Endometrial microvascular endothelial cells (primary cell): ENCODE measurements around the gene CHMP6. TPM values are rescaled to one million over a fixed set of nuclear protein-coding genes. Genes with fewer than 3 reads are reported as not detected.

Experiments
- in situ Hi-C: cut with HindIII; loops from 2 replicates; pipeline ENCODE4 v1.10.0; 2017; ENCODE audit warnings: low sequenced_read_pairs, low pct_unique_long_range_greater_than_20kb; ENCODE audit errors: inconsistent ontology term
- total RNA-seq: library from RNA; depleted of rRNA; stranded (reverse); fragments of >200 nt; gene quantifications from one replicate; pipeline ENCODE4 v1.2.3, GENCODE V29; 2015; ENCODE audit errors: inconsistent ontology term

CHMP6 gene
- total RNA-seq, 1 donor from 2014 or later = 48.1 TPM

- in situ Hi-C loops = no loop called here
Measured at GRCh38 chr17:81049372-81049911, 57.8 kb downstream of the CHMP6 start.

Other genes starting within 250 kb of the CHMP6 start
- gene BAIAP2, start 43.3 kb downstream of the CHMP6 start, total RNA-seq = 35.4 TPM
- gene PVALEF, start 173.7 kb downstream of the CHMP6 start, total RNA-seq = not detected
- gene AATK, start 174.4 kb downstream of the CHMP6 start, total RNA-seq = 3.3 TPM
- 25.4 TPM for gene CEP131, start 231.1 kb downstream of the CHMP6 start, total RNA-seq
- 29.6 TPM for gene TEPSIN, start 247.2 kb downstream of the CHMP6 start, total RNA-seq
- 51.4 TPM for gene NDUFAF8, start 247.5 kb downstream of the CHMP6 start, total RNA-seq